GM19099 (cell line): ENCODE data around the gene ARFRP1.

Source experiments
- POLR2A ChIP-seq: IDR thresholded peaks from 3 replicates; pipeline ENCODE4 v1.6.1; 2011; ENCODE audit warnings: low read depth; ENCODE audit not compliant: insufficient read length; ENCODE audit errors: extremely low read depth

ARFRP1 gene

DNA sequence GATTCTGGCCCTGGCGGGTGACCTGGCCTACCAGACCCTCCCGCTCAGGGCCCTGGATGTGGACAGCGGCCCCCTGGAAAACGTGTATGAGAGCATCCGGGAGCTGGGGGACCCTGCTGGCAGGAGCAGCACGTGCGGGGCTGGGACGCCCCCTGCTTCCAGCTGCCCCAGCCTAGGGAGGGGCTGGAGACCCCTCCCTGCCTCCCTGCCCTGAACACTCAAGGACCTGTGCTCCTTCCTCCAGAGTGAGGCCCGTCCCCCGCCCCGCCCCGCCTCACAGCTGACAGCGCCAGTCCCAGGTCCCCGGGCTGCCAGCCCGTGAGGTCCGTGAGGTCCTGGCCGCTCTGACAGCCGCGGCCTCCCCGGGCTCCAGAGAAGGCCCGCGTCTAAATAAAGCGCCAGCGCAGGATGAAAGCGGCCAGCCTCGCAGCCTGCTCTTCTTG lies 30.9 kb upstream of the ARFRP1 start:
- no peak for TF ChIP-seq POLR2A

DNA sequence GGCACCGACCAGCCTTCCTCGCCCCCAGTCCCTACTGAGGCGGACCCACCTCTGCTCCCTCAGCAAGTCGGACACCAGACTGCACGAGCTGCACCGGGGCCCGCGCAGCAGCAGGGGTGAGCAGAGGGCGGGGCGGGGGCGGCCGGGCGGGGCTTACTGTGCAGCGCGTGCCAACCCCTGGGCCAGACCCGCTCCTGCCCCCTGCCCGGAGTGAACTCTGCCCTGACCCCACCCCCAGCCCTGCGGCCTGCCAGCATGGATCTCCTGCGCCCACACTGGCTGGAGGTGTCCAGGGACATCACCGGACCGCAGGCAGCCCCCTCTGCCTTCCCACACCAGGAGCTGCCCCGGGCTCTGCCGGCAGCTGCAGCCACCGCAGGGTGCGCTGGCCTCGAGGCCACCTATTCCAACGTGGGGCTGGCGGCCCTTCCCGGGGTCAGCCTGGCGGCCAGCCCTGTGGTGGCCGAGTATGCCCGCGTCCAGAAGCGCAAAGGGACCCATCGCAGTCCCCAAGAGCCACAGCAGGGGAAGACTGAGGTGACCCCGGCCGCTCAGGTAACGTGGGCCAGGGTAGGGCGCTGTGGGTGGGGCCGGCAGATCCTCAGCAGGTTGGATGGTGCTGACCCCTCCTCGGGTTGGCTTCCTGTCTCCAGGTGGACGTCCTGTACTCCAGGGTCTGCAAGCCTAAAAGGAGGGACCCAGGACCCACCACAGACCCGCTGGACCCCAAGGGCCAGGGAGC lies 30.3 kb upstream of the ARFRP1 start:
- TF ChIP-seq POLR2A: no peak

DNA sequence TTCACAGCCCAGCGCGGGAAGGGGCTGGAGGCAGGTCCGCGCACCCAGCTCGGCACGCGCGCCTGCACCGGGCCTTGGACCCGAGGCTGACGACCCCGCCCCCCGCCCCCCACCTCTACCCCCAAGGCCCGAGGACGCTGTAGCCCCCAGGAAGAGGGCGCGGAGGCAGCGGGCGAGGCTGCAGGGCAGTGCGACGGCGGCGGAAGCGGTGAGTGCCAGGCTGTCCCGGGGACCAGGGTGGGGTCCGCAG lies 29.8 kb upstream of the ARFRP1 start:
- no peak for TF ChIP-seq POLR2A

DNA sequence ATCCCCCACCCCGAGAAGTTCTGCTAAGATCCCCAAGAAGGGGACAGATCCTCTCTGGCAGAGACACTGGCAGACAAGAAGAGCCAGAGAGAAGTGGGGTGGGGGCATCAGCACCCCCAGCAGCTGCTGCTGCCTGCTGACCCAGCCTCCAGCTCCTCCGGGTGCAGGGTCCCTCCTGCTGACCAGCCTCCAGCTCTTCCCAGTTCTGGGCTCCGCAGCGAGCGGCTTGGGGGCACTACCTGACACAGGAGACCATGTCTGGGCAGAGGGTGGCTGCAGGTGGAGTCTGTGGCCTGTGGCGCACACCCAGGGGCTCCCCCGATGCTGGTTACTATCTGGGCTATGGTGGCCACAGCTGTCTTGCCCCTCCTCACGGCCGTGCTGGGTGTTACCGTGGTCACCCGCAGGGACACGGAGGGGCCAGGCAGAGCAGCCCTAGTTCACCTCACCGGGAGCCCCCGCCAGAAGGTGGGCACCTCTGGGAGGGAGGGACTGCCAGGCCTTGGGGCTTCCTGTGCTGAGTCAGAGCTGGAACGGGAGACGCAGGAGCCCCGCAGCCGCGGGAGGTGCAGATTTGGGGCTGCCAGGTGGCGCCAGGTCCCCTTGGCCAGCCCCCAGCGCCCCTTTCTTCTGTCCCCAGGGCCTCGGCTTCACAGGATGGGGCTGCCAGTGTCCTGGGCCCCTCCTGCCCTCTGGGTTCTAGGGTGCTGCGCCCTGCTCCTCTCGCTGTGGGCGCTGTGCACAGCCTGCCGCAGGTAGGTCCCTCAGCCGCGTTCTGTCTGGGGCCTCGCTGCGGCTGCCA lies 29.3 kb upstream of the ARFRP1 start:
- peak; percentile 45 for TF ChIP-seq POLR2A

DNA sequence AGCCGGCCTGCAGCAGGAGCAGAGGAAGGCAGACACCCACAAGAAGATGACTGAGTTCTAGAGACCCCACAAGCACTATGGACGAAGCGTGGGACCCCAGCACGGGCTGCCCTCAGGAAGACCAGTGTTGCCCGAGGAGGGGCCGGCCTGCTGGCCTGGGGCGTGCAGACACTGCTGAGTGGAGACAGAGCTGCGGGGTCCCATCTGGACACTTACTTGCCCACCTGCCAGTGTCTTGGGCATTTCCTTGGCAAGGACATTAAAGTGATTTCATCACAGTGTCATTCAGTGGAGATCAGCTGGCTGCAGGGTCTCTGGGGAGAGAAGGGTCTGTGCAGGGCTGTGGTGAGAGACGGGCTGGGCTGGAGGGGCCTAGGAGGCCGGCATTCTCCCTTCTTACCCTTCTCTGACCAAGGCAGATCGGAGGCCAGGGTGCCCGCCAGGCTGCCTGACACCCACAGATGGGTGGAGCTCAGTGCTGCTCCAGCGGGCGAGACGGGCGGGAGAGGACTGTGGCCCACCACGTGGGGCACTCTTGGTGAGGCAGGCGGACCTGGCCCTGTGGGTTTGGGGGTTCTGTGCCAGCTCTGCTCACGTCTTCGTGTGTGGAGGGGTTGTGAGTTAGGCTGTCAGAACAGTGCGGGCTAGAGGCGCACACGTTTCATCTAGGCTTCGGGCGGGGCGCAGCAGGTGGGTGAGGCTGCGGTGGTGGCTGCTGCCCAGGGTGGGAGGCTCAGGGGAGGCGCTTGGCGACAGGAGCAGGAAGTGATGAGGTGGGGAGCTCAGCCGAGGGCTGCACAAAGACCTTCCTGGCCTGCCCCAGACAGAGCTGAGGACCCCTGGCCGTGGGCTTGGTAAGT lies 28.3 kb upstream of the ARFRP1 start, which contains the start of gene LIME1:
LIME1 (plus strand) TSS at position 806 of the 860 bp plus-strand sequence. CDS start 886 bp downstream, outside the sequence.
- TF ChIP-seq POLR2A: no peak

DNA sequence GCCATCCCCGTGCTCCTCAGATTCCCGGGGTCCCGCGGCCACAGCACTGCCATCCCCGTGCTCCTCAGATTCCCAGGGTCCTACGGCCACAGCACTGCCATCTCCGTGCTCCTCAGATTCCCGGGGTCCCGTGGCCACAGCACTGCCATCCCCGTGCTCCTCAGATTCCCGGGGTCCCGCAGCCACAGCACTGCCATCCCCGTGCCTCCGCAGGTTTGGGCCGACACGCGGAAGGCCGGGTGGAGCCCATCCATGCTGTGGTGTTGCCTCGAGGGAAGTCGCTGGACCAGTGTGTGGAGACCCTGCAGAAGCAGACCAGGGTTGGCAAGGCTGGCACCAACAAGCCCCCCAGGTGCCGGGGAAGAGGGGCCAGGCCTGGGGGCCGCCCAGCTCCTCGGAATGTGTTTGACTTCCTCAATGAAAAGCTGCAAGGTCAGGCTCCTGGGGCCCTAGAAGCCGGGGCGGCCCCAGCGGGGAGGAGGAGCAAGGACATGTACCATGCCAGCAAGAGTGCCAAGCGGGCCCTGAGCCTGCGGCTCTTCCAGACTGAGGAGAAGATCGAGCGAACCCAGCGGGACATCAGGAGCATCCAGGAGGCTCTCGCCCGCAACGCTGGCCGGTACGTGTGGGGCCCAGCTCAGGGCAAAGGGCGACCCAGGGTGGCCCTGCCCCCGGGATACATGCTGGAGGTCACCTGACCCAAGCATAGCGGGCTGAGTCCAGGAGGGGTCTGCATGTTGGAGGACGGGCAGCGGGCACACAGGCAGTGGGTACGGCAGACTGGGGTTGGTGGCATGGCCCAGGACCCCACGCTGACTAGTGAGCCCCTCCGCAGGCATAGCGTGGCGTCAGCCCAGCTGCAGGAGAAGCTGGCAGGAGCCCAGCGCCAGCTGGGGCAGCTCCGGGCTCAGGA lies 27.4 kb upstream of the ARFRP1 start:
- no peak for TF ChIP-seq POLR2A

DNA sequence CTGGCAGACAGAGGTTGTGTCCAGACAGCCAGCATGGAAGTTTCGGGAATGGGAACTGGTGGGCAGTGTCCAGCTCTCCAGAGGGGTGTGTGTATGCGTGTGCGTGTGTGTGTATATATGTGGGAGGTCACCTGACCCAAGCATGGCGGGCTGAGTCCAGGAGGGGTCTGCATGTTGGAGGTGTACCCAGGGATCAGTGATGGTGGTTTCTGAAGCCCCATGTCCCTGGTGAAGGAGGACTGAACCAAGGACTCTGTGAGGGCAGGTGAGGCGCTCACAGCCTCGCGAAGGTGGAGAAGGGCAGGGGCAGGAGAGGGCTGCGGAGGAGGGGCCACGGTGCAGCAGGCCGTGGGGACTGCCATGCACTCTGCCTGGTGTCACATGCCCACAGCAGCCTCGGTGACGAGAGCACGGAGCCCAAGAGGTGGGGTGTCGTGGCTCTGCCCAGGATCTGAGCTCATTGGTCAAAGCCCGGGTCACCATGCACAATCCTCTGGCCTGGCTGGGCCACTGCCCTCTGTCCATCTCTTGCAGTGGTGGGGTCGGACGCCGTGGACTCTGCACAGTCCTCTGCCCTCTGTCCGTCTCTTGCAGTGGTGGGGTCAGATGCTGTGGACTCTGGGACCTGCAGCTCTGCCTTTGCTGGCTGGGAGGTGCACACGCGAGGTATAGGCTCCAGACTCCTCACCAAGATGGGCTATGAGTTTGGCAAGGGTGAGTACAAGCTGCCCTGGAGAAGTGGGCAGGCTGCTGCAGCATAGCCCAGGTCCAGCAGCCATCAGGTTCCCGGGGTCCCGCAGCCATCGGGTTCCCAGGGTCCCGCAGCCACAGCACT lies 26.6 kb upstream of the ARFRP1 start:
- no peak for TF ChIP-seq POLR2A

DNA sequence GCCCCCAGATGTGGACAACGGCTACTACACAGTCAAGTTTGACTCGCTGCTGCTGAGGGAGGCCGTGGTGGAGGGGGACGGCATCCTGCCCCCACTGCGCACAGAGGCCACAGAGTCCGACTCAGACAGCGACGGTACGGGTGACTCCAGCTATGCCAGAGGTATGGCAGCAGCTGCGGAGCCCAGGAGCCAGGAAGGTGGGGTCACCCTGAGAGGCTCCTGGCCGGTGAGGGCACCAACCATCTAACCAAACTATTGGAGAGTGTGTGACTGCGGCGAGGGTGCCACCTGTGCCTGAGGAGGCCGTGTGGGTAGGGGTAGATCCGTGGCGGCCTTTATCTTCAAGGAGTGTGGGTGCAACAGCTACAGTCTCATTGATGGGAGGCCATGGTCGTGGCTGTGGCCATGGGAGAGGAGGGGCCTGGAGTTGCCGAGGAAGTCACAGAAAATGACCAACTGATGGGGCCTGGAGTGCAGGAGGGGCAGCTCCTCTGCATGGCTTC lies 25.9 kb upstream of the ARFRP1 start:
- no peak for TF ChIP-seq POLR2A

DNA sequence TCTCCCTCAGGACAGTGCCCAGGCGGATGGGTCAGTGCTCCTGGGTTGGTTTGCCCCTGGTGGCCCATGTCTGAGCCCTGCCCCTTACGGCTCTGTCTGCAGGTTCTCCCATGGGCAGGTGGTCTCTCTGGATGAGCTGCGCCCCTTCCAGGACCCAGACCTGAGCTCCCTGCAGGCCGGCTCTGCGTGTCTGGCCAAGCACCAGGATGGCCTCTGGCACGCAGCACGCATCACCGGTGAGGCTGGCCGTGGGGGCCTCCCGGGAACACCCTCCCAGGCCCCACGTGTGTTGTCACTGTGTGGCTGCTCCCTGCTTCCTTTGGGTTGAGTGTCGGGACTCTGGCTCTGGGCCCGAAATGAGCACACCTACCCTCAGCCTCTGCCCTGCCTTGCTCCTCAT lies 25.3 kb upstream of the ARFRP1 start:
- no peak for TF ChIP-seq POLR2A

DNA sequence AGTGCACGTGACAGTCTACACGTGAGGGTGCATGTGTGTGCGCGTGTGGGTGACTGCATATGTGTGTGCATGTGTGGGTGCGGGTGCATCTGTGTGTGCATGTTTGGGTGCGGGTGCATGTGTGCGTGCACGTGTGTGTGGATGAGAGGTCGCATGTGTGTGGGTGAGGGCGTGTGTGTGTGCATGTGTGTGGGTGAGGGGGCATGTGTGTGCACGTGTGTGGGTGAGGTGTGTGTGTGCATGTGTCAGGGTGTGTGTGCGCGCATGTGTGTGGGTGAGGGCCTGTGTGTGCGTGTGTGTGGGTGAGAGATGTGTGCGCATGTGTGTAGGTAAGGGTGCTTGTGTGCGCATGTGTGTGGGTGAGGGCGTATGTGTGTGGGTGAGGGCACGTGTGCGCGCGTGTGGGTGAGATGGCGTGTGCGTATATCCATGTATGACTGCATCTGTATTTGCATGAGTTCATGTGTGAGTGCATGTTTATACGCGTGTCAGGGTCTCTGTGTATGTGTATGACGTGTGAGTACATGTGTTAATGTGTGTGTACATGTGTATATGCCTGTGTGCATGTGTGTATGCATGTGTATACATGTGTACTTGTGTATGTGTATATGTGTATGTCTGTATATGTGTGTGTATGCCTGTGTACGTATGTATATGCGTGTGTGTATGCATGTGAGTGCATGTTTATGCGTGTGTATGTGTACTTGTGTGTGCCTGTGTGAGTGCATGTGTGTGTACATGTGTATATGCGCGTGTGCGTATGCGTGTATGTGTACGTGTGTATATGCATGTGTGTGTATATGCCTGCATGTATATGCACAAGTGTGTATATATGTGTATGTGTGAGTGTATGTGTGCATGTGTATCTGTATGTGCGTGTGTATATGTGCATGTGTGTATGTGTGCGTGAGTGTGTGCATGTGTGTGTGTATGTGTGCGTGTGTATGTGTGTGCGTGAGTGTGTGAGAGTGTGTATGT lies 24.6 kb upstream of the ARFRP1 start:
- TF ChIP-seq POLR2A: peak; percentile 10

DNA sequence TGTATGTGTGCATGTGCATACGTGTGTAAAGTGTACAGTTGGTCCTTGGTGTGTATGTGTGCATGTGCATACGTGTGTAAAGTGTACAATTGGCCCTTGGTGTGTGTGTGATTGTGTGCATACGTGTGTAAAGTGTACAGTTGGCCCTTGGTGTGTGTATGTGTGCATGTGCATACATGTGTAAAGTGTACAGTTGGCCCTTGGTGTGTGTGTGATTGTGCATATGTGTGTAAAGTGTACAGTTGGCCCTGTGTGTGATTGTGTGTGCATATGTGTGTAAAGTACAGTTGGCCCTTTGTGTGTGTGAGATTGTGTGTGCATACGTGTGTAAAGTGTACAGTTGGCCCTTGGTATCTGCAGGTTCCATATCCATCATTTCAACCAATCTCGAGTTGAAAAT lies 23.6 kb upstream of the ARFRP1 start:
- TF ChIP-seq POLR2A: no peak

DNA sequence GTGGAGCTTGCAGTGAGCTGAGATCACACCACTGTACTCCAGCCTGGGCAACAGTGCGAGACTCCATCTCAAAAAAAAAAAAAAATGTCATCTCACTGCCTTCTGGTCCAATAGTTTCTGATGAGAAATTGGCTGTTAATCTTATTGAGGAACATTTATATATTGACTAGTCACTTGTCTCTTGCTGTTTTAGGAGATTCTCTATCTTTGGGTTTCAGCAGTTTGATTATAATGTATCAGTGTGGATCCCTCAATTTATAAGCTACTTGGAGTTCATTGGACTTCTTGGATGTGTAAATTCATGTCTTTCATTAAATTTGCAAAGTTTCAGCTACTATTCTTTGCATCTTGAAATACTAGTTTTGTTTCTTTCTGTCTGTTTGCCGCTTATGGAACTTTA lies 11.2 kb upstream of the ARFRP1 start:
- TF ChIP-seq POLR2A: no peak
